GM12878 (cell line): Measurements from ENCODE around the gene HAND2. TPM values are rescaled to one million over a fixed set of nuclear protein-coding genes. Genes with fewer than 3 reads are reported as not detected.

Source experiments
- ATAC-seq: fragments of 200-7000 bp; cut with Tn5 transposase; 3 replicates; pipeline ENCODE4 v1.9.1; 2020; ENCODE audit warnings: mild to moderate bottlenecking, moderate library complexity
- BruUV-seq: library from RNA; stranded (reverse); fragments of 400-500 nt; replicated peaks from 2 replicates; lab custom pipeline; 2021; lab: Mats Ljungman, UMichigan
- CTCF ChIA-PET: fragments of 300-600 bp; sonication (Branson Sonifier 250); formaldehyde crosslinking; extraction: SDS; loops from one replicate; lab custom pipeline; 2021; ENCODE audit warnings: inconsistent platforms; lab: Yijun Ruan, JAX
- POLR2A ChIA-PET: fragments of 350-600 bp; formaldehyde crosslinking; extraction: SDS; loops from one replicate; lab custom pipeline; 2021; ENCODE audit warnings: inconsistent platforms; lab: Charles Lee
- RAD21 ChIA-PET: fragments of 300-600 bp; sonication (Branson Sonifier 250); formaldehyde crosslinking; loops from one replicate; lab custom pipeline; 2023; ENCODE audit warnings: antibody characterized with exemption; ENCODE audit not compliant: unreplicated experiment; lab: Charles Lee
- SMC1A ChIA-PET: fragments of 300-600 bp; sonication (Branson Sonifier 250); formaldehyde crosslinking; loops from one replicate; lab custom pipeline; 2023; ENCODE audit not compliant: unreplicated experiment, uncharacterized antibody; lab: Charles Lee
- DNase-seq: peaks from one replicate; pipeline ENCODE4 v3.0.0-alpha.2; 2011; ENCODE audit warnings: low read depth, low spot score
- FAIRE-seq: peaks from 3 replicates; lab custom pipeline; 2011; peaks lifted over from hg19 to GRCh38; lab: Jason Lieb, UNC
- H2AFZ ChIP-seq: 2 replicates; pipeline ENCODE4 v1.6.0; 2011; ENCODE audit warnings: low read depth, low read length, control low read depth; ENCODE audit not compliant: control insufficient read depth
- H3K27ac ChIP-seq: 2 replicates; pipeline ENCODE4 v1.5.1; 2011; ENCODE audit warnings: control low read depth; ENCODE audit not compliant: control insufficient read depth, insufficient read depth
- H3K27me3 ChIP-seq, 2 experiments: replicated peaks in 1 of 2; 2 replicates each; pipeline versions ENCODE4 v1.6.0 to v1.6.1; 2011; ENCODE audit warnings: low read length in 1 of 2; ENCODE audit not compliant: control insufficient read depth in 2 of 2, insufficient read depth in 2 of 2
- H3K36me3 ChIP-seq, 2 experiments: 2 replicates each; pipeline ENCODE4 v1.5.1; 2011; ENCODE audit warnings: low read length in 1 of 2; ENCODE audit not compliant: control insufficient read depth in 2 of 2, insufficient read depth in 2 of 2
- H3K4me1 ChIP-seq: 2 replicates; pipeline ENCODE4 v1.6.1; 2011; ENCODE audit warnings: mild to moderate bottlenecking, low read length, moderate library complexity, mixed read lengths; ENCODE audit not compliant: control insufficient read depth, insufficient read depth
- H3K4me2 ChIP-seq: 2 replicates; pipeline ENCODE4 v1.6.0; 2011; ENCODE audit warnings: control low read depth; ENCODE audit not compliant: control insufficient read depth, insufficient read depth
- H3K4me3 ChIP-seq: fragments of 200-600 bp; sonication (generic); 2 replicates; pipeline ENCODE4 v1.5.1; 2016
- H3K79me2 ChIP-seq: 2 replicates; pipeline ENCODE4 v1.6.0; 2011; ENCODE audit warnings: low read length; ENCODE audit not compliant: control insufficient read depth, insufficient read depth
- H3K9ac ChIP-seq: 2 replicates; pipeline ENCODE4 v1.8.0; 2011; ENCODE audit warnings: low read length, control low read depth, mixed read lengths; ENCODE audit not compliant: control insufficient read depth, insufficient read depth
- H3K9me3 ChIP-seq: replicated peaks from 3 replicates; pipeline ENCODE4 v1.5.1; 2011; ENCODE audit warnings: mild to moderate bottlenecking, low read length; ENCODE audit not compliant: control insufficient read depth, insufficient read depth
- H4K20me1 ChIP-seq: 2 replicates; pipeline ENCODE4 v1.6.0; 2011; ENCODE audit not compliant: control insufficient read depth, insufficient read depth
- CBFB ChIP-seq: IDR thresholded peaks from 2 replicates; pipeline ENCODE4 v1.6.1; 2016; ENCODE audit warnings: antibody characterized with exemption, low read depth
- CUX1 ChIP-seq: IDR thresholded peaks from 2 replicates; pipeline ENCODE4 v1.6.1; 2012; ENCODE audit warnings: improper control_type of control experiment, low read depth, low read length; ENCODE audit not compliant: insufficient replicate concordance
- SUZ12 ChIP-seq: fragments of 200-600 bp; sonication (generic); IDR thresholded peaks from one replicate; pipeline ENCODE4 v1.6.1; 2018; ENCODE audit warnings: antibody characterized with exemption, mild to moderate bottlenecking; ENCODE audit not compliant: unreplicated experiment
- whole genome bisulfite sequencing: methylation state at CpG from one replicate; pipeline ENCODE4 v1.1.6; 2016; ENCODE audit warnings: low lambda C conversion rate; ENCODE audit not compliant: insufficient replicate concordance, insufficient coverage; ENCODE audit errors: missing lambda C conversion rate; 5-methylcytosine and 5-hydroxymethylcytosine counted together
- in situ Hi-C: fragments of 300-500 bp; cut with MboI; formaldehyde crosslinking; loops from 9 replicates; pipeline ENCODE4 v1.14.3; 2018; ENCODE audit warnings: mixed read lengths
- intact Hi-C: fragments of 100-400 bp; cut with micrococcal nuclease; formaldehyde crosslinking; loops from one replicate; pipeline ENCODE4 v1.14.2; 2022; ENCODE audit not compliant: unreplicated experiment
- polyA plus RNA-seq, 11 experiments: library from polyadenylated mRNA; depleted of rRNA in 4 of 11; unstranded in 6 of 11; stranded (reverse) in 5 of 11; fragments of >200 nt; fragmentation: Nextera tagmentation in 4 of 11; fragmentation: Illumina TruSeq in 1 of 11; extraction: Ambion mirVana in 4 of 11; extraction: Trizol in 1 of 11; gene quantifications; 1 replicate in 1 of 11; 2 replicates in 10 of 11; pipeline versions ENCODE4 v1.2.1 to v1.2.3, GENCODE V29; 2011 to 2016; ENCODE audit warnings: inconsistent platforms in 2 of 11, missing spikeins in 2 of 11, low read depth in 1 of 11
- total RNA-seq, 4 experiments: library from RNA; depleted of rRNA in 3 of 4; stranded (reverse); fragments of >200 nt in 3 of 4; fragmentation: Illumina TruSeq in 1 of 4; extraction: Trizol in 1 of 4; gene quantifications; 2 replicates each; pipeline versions ENCODE4 v1.2.1 to v1.2.3, GENCODE V29; 2013 to 2021
- TF ChIP-seq, protein P1 (sequence below): fragments of 450-650 bp; IDR thresholded peaks from 2 replicates; pipeline ENCODE4 v1.6.1; 2017; ENCODE audit warnings: mild to moderate bottlenecking
- TF ChIP-seq, protein P2 (sequence below): fragments of 450-650 bp; IDR thresholded peaks from 2 replicates; pipeline ENCODE4 v1.6.1; 2017; ENCODE audit warnings: antibody characterized with exemption, mild to moderate bottlenecking, moderate library complexity
- TF ChIP-seq, protein P3 (sequence below): IDR thresholded peaks from 2 replicates; pipeline ENCODE4 v1.6.1; 2011; ENCODE audit warnings: borderline replicate concordance, low read depth, mild to moderate bottlenecking, moderate library complexity, mixed read lengths, low read length; ENCODE audit not compliant: insufficient read depth; ENCODE audit errors: extremely low read length

Gene HAND2
- total and polyA plus RNA-seq, 10 of the 15 experiments (the other 5 are each of a cell fraction or from before 2014, with no cell fraction given): 0.09 TPM; not detected in 9

DNA sequence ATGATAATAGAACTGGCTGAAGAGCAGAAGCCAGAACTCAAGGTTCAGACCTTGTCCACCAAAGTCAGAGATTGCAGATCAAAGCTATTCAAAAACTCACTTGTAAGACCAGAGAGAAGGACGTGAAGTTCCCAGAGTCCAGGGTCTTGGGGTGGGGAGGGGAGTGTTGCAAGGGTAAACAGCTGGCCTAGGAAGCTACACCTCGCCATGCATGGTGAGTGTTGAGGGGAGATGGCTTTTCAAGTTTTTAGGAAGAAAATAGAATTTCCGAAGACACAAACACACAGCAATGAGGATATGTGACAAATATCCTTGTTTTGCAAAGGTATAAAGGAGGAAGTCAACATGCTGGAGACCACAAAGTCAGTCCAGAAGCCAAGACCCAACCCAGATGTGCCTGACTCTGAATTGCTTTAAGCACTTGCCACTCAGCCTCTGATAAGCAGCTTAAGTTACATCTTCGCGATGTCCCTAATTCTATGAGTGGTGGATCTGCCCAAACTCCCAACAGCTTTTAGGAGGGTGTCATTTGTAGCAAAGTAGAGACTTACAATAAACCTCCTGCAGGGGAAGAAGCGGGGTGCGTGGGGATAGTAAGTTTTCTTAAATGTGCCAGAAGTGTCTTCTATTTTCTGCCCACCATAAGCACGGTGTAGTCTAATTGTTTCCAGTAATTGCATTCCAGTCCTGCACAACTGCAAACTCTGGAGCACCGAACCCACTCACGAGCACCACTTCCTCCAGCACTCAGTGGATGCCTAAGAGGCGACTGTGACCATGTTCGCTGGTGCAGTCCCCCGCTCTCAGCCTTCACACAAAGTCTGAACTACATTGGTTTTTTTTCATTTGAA is 26.5 kb downstream of the HAND2 start:
- Histone ChIP-seq H2AFZ (no peak overlapping the region), H3K79me2 (no peaks in the 10 kb centered on the region), H3K36me3 (no peaks in the 10 kb centered on the region), H3K4me2 (no peak overlapping the region), H3K4me3 (no peak overlapping the region), H3K4me1 (peaks cover 14% of the 10 kb centered on the region), H3K9ac (no peak overlapping the region), H4K20me1 (no peaks in the 10 kb centered on the region), H3K27me3 (peaks cover 2 to 6% of the 10 kb centered on the region in 2 experiments), H3K9me3 (peaks cover 3% of the 10 kb centered on the region; the same call in 1 of the 3 replicates), H3K27ac (no peak overlapping the region)
- 40% methylated on average over 13 of the region's 13 CpGs for WGBS
- in situ Hi-C loops (loop anchor here (5.0 to 25.0 kb wide), 2 partner anchors 486 to 809 kb away; no protein-coding TSS in a partner anchor), intact Hi-C loops (no loop called here)
- no peak for ATAC-seq
- POLR2A ChIA-PET: no interaction called here
- BruUV-seq: no TSS peak
- DNase-seq: no peak
- FAIRE-seq: no peak
- RAD21 ChIA-PET: no interaction called here
- SMC1A ChIA-PET: no interaction called here
- CTCF ChIA-PET: interaction anchor here (1.2 to 1.9 kb wide), 2 partner anchors 9 to 83 kb away, joined by 5 to 7 read pairs; no protein-coding TSS in a partner anchor
- TF ChIP-seq CBFB (no peak), SUZ12 (no peak), CUX1 (no peak)
- TF ChIP-seq, protein P1, sequence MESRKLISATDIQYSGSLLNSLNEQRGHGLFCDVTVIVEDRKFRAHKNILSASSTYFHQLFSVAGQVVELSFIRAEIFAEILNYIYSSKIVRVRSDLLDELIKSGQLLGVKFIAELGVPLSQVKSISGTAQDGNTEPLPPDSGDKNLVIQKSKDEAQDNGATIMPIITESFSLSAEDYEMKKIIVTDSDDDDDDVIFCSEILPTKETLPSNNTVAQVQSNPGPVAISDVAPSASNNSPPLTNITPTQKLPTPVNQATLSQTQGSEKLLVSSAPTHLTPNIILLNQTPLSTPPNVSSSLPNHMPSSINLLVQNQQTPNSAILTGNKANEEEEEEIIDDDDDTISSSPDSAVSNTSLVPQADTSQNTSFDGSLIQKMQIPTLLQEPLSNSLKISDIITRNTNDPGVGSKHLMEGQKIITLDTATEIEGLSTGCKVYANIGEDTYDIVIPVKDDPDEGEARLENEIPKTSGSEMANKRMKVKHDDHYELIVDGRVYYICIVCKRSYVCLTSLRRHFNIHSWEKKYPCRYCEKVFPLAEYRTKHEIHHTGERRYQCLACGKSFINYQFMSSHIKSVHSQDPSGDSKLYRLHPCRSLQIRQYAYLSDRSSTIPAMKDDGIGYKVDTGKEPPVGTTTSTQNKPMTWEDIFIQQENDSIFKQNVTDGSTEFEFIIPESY: no peak
- TF ChIP-seq, protein P2, sequence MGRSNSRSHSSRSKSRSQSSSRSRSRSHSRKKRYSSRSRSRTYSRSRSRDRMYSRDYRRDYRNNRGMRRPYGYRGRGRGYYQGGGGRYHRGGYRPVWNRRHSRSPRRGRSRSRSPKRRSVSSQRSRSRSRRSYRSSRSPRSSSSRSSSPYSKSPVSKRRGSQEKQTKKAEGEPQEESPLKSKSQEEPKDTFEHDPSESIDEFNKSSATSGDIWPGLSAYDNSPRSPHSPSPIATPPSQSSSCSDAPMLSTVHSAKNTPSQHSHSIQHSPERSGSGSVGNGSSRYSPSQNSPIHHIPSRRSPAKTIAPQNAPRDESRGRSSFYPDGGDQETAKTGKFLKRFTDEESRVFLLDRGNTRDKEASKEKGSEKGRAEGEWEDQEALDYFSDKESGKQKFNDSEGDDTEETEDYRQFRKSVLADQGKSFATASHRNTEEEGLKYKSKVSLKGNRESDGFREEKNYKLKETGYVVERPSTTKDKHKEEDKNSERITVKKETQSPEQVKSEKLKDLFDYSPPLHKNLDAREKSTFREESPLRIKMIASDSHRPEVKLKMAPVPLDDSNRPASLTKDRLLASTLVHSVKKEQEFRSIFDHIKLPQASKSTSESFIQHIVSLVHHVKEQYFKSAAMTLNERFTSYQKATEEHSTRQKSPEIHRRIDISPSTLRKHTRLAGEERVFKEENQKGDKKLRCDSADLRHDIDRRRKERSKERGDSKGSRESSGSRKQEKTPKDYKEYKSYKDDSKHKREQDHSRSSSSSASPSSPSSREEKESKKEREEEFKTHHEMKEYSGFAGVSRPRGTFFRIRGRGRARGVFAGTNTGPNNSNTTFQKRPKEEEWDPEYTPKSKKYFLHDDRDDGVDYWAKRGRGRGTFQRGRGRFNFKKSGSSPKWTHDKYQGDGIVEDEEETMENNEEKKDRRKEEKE: no peak
- TF ChIP-seq, protein P3, sequence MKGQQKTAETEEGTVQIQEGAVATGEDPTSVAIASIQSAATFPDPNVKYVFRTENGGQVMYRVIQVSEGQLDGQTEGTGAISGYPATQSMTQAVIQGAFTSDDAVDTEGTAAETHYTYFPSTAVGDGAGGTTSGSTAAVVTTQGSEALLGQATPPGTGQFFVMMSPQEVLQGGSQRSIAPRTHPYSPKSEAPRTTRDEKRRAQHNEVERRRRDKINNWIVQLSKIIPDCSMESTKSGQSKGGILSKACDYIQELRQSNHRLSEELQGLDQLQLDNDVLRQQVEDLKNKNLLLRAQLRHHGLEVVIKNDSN: no peak
